GM18951 (cell line): ENCODE data around the gene FCHSD2.
"Not testable (repeated sequence)": the region's sequence is repeated elsewhere in the genome, so short reads cannot be mapped to it uniquely, and the experiment has no call there.

Source experiments
- POLR2A ChIP-seq: IDR thresholded peaks from 4 replicates; pipeline ENCODE4 v1.6.1; 2011; ENCODE audit warnings: mild to moderate bottlenecking; ENCODE audit not compliant: insufficient read length, insufficient read depth; ENCODE audit errors: extremely low read depth
- in situ Hi-C: fragments of 300-500 bp; cut with MboI; formaldehyde crosslinking; loops from one replicate; pipeline ENCODE4 v1.12.0; 2022; ENCODE audit warnings: low sequenced_read_pairs, mixed read lengths, inconsistent platforms; ENCODE audit not compliant: unreplicated experiment

FCHSD2 gene

GRCh38 chr11:73029403-73029802 lies 112.7 kb downstream of the FCHSD2 start:
- TF ChIP-seq POLR2A = no peak
- in situ Hi-C loops = no loop called here

GRCh38 chr11:73028611-73029010 lies 113.5 kb downstream of the FCHSD2 start:
- in situ Hi-C loops = no loop called here
- no peak for TF ChIP-seq POLR2A

GRCh38 chr11:73027840-73028239 lies 114.3 kb downstream of the FCHSD2 start:
- in situ Hi-C loops = not testable (repeated sequence)

- in situ Hi-C loops = no loop called here
- TF ChIP-seq POLR2A = no peak
Observed at GRCh38 chr11:73024639-73025038, 117.5 kb downstream of the FCHSD2 start.

- in situ Hi-C loops = no loop called here
- TF ChIP-seq POLR2A = no peak
Observed at GRCh38 chr11:73019996-73020395, 122.1 kb downstream of the FCHSD2 start.

GRCh38 chr11:73019449-73019848 lies 122.7 kb downstream of the FCHSD2 start:
- in situ Hi-C loops = no loop called here
- TF ChIP-seq POLR2A = no peak

GRCh38 chr11:73018856-73019255 lies 123.3 kb downstream of the FCHSD2 start:
- no peak for TF ChIP-seq POLR2A
- in situ Hi-C loops = no loop called here

- in situ Hi-C loops = no loop called here
- TF ChIP-seq POLR2A = no peak
Observed at GRCh38 chr11:73017024-73017751, 124.9 kb downstream of the FCHSD2 start.

DNA sequence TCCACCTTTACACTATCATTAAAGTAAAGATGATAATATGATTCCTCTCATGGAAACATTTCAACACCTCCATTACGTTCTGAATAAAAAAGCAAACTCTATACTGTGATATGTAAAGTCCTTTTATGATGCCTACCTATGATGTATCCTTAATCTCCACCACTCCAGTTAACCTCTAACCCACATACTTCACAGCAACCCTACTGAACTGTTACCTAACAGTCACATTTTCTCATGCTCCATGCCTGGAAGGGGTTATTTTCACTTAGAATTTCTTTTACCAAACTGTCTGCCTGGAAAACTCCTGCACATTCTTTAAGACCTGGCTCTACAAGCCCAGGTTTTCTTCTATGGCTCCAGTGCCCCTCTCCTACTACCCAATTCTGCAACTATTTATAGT lies 129.1 kb downstream of the FCHSD2 start:
- in situ Hi-C loops = no loop called here
- TF ChIP-seq POLR2A = no peak

GRCh38 chr11:73012121-73012863 lies 129.8 kb downstream of the FCHSD2 start:
- in situ Hi-C loops = no loop called here

DNA sequence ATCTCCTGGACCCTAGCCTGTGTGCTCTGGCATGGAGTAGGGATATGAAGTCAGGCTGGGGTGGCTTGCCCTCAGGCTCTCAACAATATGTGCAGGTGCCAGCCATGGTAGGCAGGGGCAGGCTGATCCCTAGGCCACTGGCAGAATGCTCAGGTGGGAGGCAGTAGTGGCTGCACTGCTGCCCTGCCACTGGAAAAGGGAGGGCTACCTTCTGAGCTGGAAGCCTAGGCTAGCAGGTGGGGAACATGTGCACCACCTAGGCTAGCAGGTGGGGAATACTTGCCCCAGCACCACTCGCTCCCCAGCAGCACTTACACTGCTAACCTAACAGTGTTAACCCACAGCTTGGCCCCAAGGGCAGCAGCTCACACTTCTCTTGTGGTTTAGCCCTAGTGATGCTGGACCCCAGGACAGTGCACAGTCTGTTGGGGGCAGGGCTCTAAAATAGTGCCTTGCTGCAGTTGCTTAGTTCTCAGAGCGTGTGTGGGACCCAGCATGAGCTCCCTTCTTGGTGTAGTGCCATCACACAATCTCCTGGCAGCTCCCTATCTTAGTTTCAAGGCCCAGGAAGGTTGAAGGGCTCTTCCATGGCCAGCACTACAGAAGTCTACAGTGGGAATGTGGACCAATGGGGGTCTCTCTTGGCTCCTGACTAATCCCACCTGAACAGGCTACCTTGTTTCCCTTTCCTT lies 130.8 kb downstream of the FCHSD2 start:
- TF ChIP-seq POLR2A = no peak
- in situ Hi-C loops = no loop called here

More at GRCh38 chr11:73012121-73012863, 129.8 kb downstream of the FCHSD2 start:
- TF ChIP-seq POLR2A = no peak

DNA sequence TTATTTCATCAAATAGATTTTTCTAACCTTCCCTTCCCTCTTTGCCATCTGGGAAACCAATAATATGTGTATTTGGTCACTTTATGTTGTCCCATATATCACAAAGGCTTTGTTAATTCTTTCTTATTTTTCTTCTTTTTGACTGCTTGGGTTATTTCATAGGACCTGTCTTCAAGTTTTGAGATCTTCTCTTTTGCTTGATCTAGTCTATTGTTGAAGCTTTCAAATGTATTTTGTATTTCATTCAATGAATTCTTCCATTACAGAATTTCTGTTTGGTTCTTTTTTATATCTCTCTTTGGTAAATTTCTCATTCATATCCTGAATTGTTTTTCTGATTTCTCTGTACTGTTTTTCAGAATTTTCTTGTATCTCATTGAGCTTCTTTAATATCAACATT lies 132.1 kb downstream of the FCHSD2 start:
- in situ Hi-C loops = no loop called here
- TF ChIP-seq POLR2A = no peak

- in situ Hi-C loops = no loop called here
- TF ChIP-seq POLR2A = no peak
Observed at GRCh38 chr11:73004088-73004487, 138.0 kb downstream of the FCHSD2 start.

DNA sequence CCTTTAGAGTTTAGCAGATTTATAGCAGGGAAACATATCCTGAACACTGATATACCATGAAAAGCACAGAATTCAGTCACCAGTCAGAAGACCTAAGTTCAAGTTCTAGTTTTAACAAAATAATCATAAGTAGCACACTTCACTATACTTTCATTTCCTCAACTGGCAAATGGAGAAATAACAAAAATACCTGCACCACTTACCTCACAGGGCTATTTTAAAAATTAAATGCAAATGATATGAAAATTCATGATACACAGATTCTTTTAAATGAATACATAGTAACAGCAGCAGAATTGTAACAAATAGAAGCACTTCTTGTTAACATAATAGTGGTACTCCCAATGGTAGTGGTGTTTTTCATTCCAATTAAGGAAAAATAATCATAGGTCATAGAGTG lies 139.0 kb downstream of the FCHSD2 start:
- in situ Hi-C loops = no loop called here
- TF ChIP-seq POLR2A = no peak
